Activated gamma-delta T cell (primary cell): ENCODE measurements around the gene SLC2A13.
"Not testable (repeated sequence)": the region's sequence is repeated elsewhere in the genome, so short reads cannot be mapped to it uniquely, and the experiment has no call there.

Source experiments
- DNase-seq: peaks from one replicate; lab custom pipeline; 2025; lab: John Stamatoyannopoulos, UW

SLC2A13 gene

GRCh38 chr12:39807043-39807442, 298.8 kb downstream of the SLC2A13 start:
- no peak for DNase-seq

GRCh38 chr12:39805651-39806050, 300.2 kb downstream of the SLC2A13 start:
- DNase-seq: no peak

GRCh38 chr12:39804898-39805297, 301.0 kb downstream of the SLC2A13 start:
- no peak for DNase-seq

DNA sequence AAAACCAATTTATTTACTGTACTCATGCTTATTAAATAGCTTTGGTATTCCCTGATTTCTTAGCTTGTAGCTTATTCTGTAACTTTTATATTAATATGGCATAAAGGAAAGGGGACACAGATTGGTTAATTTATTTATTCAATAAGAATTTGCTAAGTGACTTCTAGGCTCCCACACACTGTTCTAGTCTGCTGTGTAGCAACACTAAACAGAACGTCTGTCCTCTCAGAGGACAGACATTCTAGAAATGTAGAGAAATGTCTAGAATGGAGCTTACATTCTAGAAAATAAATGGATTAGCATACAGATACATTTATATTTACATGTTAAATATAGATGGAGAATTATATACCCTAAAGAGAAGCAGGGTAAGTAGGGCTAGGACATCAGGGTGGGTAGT, 301.4 kb downstream of the SLC2A13 start:
- no peak for DNase-seq

DNA sequence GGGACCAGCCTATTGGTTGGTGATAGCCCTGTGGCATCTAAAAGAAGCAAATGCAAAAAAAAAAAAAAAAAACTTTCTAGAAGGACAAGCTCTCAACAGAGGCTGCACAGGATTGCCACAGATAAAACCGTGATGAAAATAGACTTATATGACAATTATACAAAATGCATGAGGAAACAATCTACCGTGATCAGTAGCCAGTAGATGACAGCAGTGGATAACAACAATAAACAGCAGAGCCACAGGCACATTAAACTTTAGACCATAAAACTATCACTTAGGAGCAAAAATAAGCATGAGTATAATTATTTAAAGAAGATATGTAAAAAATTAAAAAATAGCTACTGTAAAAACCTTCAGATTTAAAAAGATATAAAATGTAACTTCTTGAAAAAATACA, 302.7 kb downstream of the SLC2A13 start:
- DNase-seq: no peak

GRCh38 chr12:39798977-39799376, 306.9 kb downstream of the SLC2A13 start:
- DNase-seq: no peak

GRCh38 chr12:39798429-39798828, 307.5 kb downstream of the SLC2A13 start:
- no peak for DNase-seq

DNA sequence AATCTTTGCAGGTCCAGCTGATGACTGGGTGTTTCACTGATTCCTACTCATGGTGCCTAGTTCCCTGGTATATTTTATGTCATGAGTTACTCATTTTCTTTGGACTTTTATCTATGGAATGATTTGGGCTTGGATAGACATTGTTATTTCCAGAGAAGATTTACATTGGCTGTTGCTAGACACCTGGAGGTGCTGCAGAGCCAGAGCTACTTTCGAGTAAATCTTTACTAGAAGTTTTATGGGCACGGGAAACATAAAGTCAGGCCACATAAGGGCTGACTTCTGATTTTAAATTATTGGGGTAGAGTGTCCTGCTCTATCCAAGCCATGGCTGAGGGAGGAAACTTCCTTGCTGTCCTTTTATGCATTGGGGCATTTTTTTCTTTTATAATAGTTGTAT, 310.4 kb downstream of the SLC2A13 start:
- DNase-seq: no peak

DNA sequence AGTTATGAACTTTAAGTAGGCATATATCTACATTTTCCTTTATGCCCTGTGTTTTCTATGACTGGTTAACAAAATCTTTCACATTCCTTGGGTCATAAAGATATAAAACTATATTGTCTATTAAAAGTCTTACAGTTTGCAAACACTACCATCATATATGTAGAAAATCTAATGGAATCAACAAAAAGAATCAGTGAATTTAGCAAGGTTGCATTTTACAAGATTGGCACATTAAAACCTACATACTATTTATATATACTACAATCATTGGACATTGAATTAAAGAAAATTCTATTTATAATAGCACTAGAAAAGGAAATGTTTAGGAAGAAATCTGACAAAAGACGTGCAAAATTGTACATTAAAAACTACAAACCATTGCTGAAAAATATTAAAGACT, 312.9 kb downstream of the SLC2A13 start:
- DNase-seq: no peak

GRCh38 chr12:39788239-39788638, 317.6 kb downstream of the SLC2A13 start:
- no peak for DNase-seq

DNA sequence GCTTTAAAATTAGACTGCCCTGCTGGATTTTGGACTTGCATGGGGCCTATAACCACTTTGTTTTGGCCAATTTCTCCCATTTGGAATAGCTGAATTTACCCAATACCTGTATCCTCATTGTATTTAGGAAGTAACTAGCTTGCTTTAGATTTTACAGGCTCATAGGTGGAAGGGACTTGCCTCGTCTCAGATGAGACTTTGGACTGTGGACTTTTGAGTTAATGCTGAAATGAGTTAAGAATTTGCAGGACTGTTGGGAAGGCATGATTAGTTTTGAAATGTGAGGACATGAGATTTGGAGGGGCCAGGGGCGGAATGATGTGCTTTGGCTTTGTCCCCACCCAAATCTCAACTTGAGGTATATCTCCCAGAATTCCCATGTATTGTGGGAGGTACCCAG, 320.1 kb downstream of the SLC2A13 start:
- DNase-seq: not testable (repeated sequence)

- no peak for DNase-seq
Measured at GRCh38 chr12:39782026-39782545, 323.8 kb downstream of the SLC2A13 start.

DNA sequence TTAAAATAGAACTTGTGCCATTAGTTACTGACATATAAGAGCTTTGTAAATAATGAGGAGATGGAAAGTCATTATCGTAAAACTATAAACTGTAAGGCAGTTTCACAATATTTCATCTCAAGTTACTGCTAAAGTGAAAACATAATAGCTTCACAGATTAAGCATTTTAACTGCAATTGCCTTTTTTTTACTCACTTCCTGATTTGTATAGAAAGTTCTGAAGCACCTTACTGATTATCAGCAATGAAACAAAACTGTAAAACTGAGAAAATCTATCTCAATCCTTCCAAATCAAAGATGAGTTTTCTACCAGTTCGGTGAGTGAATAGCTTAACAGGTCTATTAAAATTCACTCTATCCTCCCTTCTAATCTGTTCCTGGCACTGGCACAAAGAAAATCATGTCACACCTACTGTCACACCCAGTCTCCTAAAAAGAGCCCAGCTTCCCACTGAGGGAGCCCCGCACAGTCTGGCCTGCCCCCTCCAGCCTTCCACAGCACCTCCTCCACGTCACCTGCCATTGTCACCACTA, 324.9 kb downstream of the SLC2A13 start:
- no peak for DNase-seq

DNA sequence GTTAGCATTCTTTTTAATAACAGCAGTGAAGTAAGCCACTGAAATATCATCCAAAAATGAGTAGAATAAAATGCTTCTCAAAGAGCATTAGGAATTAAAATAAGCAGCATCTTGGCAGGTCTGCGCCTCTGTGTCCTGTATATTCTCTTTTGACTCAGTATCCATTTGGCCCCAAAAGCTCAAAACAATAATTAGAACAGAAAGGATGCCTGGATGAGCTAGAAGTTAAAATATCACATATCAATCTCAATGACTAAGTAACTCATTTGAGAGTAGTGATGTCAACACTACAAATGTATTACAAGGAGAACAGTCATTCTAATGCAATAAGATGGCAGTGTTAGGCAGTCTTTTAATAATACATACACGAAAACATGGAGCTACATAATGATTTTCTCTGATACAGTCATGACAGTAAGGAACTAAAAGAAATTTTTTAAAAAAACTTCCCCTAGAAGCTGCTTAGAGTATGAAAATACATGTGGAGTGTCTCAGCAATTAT, 325.4 kb downstream of the SLC2A13 start:
- no peak for DNase-seq

- DNase-seq: no peak
Measured at GRCh38 chr12:39779768-39780340, 326.0 kb downstream of the SLC2A13 start.

- no peak for DNase-seq
Measured at GRCh38 chr12:39777465-39777864, 328.4 kb downstream of the SLC2A13 start.

GRCh38 chr12:39773266-39773665, 332.6 kb downstream of the SLC2A13 start:
- no peak for DNase-seq

- no peak for DNase-seq
Measured at GRCh38 chr12:39772821-39773259, 333.0 kb downstream of the SLC2A13 start.

DNA sequence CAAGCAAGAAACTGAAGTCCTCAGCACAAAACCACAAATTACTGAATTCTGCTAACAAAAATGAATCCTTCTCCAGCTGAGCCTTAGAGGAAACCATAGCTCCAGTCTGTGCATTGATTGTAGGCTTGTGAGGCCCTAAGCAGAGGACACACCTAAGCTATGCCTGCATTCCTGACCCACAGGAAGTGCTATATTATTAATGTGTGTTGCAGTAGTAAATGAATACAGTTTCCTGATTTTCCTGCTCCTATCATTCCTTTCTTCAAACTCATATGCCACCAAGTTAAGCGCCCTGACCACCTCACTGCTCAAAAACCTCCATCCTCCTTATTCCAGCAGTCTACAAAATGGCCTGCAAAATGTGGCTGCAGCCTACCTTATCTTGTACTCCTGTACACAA, 334.4 kb downstream of the SLC2A13 start:
- no peak for DNase-seq

GRCh38 chr12:39764944-39765560, 340.8 kb downstream of the SLC2A13 start:
- no peak for DNase-seq

GRCh38 chr12:39763890-39764169, 342.1 kb downstream of the SLC2A13 start:
- DNase-seq: no peak

GRCh38 chr12:39763071-39763889, 342.6 kb downstream of the SLC2A13 start:
- no peak for DNase-seq

- no peak for DNase-seq
Measured at GRCh38 chr12:39755478-39755877, 350.4 kb downstream of the SLC2A13 start.
